ENCODE results near the gene RAD51AP2.
"Not testable (repeated sequence)": the region's sequence is repeated elsewhere in the genome, so short reads cannot be mapped to it uniquely, and the experiment has no call there.

GRCh38 chr2:17490165-17490564 lies 28.1 kb downstream of the RAD51AP2 start:
- TF ChIP-seq CTCF, POLR2A (IDR thresholded peaks at IDR 0.05): not testable (repeated sequence)

Measured in esophagus squamous epithelium (tissue), 4 donors.